T47D (cell line): ENCODE results near the gene FAM110D.

ENCODE experiments used
- DNase-seq, 2 experiments: peaks; one replicate each; pipeline versions ENCODE4 v3.0.0 to v3.0.0-alpha.2; 2011 to 2012; ENCODE audit warnings: low read depth in 1 of 2, low spot score in 1 of 2
- JUND ChIP-seq: IDR thresholded peaks from 2 replicates; pipeline ENCODE4 v1.6.1; 2012; ENCODE audit warnings: low read depth
- in situ Hi-C: cut with HindIII; loops from 2 replicates; pipeline ENCODE4 v1.10.0; 2016; ENCODE audit warnings: low sequenced_read_pairs, low pct_unique_long_range_greater_than_20kb

FAM110D gene

DNA sequence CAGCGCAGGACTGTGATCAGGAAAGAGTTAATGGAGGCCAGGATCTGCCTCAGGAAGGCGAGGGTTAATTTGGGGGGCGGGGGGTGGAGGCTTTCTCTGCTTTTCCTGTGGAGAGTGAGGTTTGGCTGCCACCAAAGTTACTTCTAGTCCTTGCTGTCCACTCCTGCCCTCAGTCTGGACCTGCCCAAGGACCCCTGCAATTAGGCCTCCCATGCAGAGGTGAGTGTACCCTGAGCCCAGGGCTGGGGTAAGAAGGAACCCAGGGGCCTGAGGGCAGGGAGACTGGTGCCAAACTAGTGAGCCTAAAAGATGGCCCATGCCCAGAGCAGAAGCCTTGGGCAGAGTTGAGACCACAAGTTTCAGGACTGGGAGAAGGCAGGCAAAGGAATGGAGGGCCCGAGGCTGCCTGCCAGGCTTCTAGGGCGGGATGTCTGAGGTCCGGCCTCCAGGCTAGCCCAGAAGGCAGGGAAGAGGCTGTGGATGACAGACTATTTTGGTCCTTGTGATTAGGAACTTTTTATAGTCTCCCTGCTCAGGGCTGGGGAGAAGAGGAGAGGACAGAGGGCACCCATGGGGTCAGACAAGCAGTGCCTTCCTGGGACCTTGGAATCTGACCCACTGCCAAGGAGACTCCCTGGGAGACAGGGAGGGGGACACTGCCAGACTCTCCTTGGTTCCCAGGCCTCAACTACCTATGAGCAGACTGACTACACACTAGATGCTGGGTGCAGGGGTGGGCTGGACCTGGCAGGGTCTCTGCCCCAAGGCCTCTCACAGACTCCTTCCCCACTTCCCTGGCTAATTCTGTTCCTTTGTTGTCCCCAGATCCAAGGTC lies at the start of gene FAM110D:
Gene FAM110D, plus strand, starts transcription at position 172 of the 835 bp plus-strand sequence. CDS start 2,213 bp downstream, outside the sequence.
- in situ Hi-C loops: no loop called here
- DNase-seq: no peak
- TF ChIP-seq JUND: no peak

DNA sequence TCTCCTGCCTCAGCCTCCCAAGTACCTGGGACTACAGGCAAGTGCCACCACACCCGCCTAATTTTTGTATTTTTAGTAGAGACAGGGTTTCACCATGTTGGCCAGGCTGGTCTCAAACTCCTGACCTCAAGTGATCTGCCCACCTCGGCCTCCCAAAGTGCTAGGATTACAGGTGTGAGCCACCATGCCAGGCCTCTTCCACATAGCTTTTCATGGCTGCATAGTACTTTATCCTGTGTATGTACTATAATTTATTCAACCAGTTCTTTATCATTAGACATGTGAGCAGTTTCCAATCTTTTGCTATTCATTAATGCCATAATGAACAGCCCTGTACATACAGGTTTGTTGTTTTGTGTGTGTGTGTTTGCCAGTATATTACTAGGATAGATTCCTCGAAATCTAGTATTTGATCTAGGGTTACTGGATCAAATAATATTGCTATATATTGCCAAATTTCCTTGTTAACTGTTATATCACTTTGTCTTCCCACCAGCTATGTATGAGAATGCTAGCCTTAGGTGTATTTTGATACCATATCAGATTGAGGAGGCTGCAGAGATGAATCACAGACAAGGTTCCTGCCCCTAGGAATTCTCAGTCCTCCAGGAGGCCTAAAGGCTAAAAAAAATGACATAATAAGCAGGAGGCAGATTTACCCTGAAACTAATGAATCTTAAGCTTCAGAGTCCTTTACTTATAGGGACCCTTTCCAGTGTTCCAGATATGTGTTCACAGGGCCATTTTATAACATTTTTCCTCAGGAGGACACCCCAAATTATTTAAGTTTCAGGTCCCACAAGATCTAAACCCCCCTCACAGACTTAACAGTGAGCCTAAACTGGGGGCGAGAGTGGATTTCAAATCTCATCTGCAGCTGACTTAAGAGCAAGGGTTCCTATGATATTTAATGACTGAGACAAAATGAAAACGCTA lies 49.4 kb upstream of the FAM110D start:
- in situ Hi-C loops: no loop called here
- TF ChIP-seq JUND: no peak

DNA sequence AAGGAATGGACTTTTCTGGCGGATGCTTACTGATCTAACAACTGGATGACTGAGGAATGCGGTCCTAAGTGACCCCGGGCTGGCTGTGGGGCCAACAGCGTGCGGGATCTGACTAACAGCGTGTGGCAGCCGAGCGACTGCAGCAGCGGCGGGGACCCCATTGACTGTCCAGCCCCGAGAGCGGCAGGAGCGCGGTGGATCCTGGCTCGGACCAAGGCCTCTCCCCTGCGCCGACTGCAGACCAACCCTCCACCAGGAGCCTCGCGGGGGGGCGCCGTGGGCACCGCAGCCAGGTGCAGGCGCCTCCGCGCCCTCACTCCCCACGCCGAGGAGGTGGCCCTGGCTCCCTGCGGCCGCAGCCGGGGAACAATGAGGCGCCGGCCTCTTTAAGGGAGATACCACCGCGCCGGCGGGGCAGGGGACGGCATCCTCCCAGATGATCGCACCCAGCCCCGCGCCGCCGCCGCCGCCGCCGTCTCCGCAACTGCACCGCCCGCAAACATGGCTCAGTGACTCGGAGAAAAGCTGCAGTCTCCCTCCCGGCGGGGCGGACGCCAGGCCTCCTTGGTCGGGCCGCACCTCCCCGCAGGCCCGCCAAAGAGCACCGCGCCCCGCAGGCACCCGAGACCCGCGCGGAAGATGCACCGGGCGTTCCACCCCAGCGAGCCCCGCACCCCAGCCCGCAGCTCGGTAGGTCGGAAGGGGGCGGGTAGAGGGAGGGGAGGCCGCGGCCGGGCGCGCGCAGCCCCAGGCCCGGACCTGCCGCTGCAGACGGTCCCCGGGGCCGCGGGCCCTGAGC lies 47.9 kb upstream of the FAM110D start:
- peak; percentile 67 to 82 for DNase-seq
- TF ChIP-seq JUND: no peak
- in situ Hi-C loops: no loop called here

More for the DNA sequence above, 49.4 kb upstream of the FAM110D start:
- no peak for DNase-seq

DNA sequence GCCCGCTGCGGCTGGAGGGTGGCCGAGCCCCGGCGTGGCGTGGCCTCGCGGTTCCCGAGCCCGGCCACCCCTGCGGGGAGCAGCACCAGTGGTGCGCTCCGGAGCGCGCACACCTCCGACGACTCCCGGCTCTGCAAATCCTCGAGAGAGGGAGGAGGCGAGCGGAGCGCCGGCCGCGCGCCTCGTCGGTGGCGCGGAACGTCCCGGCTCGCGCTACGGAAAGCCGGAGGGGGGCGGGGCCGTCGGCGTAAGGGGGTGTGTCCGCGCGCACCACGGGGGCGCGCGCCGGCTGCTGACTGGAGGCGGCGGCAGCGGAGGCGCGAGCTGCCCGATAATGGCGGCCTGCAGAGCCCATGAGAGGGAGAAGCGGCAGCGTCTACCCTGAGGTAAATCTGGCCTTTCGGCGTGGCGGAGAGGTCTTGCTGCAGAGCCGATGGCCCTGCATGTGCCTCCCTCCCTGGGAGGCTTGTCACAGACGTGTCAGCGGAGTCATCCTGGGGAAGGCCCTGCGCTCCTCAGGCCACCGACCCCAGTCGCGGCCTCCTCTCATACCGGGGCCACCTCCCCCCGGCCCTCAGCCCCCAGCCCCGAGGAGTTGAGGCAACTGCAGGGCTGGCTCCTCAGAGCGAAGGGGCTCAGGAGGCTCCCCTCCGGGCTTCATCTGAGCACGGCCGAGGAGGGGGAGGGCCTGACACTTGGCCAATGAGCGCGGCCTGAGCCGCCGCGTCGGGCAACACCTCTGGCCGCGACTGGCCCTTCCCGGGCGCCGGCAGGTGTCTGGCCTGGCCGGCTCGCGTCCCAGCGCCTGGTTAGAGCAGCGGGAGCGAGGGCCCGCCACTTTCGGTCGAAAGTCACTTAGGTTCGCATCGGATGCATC lies 47.1 kb upstream of the FAM110D start, which contains the start of gene PDIK1L:
Gene PDIK1L, plus strand, starts transcription at position 295 of the 877 bp plus-strand sequence. CDS start 2,485 bp downstream, outside the sequence.
- in situ Hi-C loops: no loop called here
- DNase-seq: peak; percentile 79 to 96
- TF ChIP-seq JUND: no peak

DNA sequence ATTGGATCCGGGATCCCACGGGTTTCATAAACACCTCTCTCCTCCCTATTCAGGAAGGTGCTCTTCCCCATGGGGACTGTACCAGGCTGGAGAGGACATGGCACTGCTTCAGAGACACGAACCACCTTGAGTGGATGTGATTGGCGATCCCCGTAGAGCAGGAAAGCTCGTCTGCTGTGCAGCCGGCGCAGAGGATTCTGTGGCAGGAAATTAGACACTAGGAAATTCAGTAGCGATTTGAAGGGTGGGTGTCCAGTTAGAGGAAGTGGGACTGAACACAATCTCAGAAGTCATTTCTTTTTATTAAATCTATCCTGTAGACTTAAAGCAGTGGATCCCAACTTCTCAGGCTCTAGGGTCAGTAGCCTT lies 46.5 kb upstream of the FAM110D start:
- in situ Hi-C loops: no loop called here
- no peak for DNase-seq
- no peak for TF ChIP-seq JUND

DNA sequence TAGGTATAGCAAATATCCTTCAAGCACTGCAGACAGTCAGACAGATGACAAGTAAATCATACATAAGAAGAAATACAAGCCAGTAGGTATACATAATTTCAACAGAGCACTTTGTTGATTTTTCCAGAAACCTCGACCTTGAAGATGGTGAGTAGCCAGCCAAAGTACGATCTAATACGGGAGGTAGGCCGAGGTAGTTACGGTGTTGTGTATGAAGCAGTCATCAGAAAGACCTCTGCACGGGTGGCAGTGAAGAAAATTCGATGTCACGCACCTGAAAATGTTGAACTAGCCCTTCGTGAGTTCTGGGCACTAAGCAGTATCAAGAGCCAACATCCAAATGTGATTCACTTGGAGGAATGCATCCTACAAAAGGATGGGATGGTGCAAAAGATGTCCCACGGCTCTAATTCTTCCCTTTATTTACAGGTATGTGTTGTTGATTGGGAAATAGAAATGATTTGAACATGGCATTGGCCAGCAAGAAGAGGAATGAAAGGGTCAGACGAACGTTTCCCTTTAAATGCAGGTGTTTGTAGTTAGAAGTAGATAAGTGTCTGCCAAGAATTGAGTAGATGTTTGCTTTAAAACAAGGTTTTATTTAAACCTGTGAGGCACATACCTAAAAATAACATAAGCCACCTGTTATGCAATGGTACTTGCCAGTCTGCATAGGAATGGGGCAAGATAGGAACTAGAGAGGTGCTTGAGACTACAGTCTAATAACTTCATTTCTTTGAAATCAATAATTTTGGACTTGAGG lies 44.5 kb upstream of the FAM110D start:
- peak; percentile 53; the same call in 1 of the 2 replicates for TF ChIP-seq JUND
- in situ Hi-C loops: no loop called here
- peak; percentile 37 to 78 for DNase-seq

DNA sequence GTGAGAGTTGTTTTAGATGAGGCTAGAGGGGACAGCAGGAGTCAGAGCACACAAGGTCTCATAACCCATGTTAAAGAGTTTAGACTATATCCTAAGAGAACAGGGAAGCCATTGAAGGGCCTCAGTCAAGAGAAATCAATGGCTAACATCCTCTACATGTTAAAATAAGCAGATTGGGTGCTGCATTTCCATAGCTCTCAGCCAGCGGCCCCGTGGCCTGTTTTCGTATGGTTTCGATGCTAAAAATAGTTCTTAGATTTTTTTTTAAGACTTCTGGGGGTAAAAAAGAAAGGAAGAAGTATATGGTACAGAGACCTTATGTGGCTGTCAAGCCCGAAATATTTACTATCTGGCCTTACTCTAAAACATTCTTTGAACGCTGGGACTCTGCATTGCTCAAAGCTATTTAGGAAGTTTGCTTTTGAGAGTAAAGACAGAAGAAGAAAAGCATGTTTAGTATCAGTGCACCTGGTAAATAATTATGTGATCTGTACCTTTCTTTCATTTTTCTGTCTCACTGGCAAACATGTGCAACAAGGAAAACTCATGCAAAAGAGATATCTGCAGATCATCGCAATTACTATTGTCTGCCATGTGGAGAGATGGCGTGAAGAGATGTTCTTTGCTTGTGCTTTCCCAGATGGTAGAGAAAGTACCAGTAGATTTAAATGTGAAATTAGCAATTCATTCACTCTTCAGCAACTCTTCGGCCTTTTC lies 38.8 kb upstream of the FAM110D start:
- in situ Hi-C loops: no loop called here
- DNase-seq: no peak
- TF ChIP-seq JUND: no peak

DNA sequence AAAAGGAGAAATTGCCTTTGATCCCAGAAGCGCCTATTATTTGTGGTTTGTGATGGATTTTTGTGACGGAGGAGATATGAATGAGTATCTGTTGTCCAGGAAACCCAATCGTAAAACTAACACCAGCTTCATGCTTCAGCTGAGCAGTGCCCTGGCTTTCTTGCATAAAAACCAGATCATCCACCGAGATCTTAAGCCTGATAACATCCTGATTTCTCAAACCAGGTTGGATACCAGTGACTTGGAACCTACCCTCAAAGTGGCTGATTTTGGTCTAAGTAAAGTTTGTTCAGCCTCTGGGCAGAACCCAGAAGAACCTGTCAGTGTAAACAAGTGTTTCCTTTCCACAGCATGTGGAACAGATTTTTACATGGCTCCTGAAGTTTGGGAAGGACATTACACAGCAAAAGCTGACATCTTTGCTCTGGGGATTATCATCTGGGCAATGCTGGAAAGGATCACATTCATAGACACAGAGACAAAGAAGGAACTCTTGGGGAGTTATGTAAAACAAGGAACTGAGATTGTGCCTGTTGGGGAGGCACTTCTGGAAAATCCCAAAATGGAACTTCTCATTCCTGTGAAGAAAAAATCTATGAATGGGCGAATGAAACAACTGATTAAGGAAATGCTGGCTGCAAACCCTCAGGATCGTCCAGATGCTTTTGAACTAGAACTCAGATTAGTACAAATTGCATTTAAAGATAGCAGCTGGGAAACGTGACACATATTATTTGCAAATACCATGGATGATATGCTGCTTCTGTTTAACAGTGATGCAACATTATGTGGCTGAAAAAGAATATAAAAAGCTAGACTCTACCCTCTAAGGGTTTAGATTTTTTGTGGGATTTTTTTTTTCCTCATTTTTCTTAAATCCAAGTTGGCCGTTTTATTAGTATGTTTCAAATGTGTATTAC lies 36.8 kb upstream of the FAM110D start:
- peak in 1 of 2 experiments; percentile 37 for DNase-seq

More for the DNA sequence above, 36.8 kb upstream of the FAM110D start:
- TF ChIP-seq JUND: no peak
- in situ Hi-C loops: no loop called here
